ENCODE data around the gene RPS8.

- TF ChIP-seq EP300 (IDR thresholded peaks at IDR 0.05; ENCODE audit: borderline replicate concordance) (no peak), TAF1 (IDR thresholded peaks at IDR 0.05; ENCODE audit: low read depth) (no peak), REST (IDR thresholded peaks at IDR 0.05; ENCODE audit: low read depth) (no peak), YY1 (IDR thresholded peaks at IDR 0.05; ENCODE audit: low read depth) (no peak), RAD21 (IDR thresholded peaks at IDR 0.05; ENCODE audit: low read depth) (no peak), FOXM1 (IDR thresholded peaks at IDR 0.05; ENCODE audit: borderline replicate concordance, low read depth) (no peak), TEAD4 (IDR thresholded peaks at IDR 0.05) (no peak)
Observed at GRCh38 chr1:44803062-44803311, 27.6 kb downstream of the RPS8 start.

Data from Ishikawa (cell line).